Femur (tissue), 1 donor: ENCODE results near the gene MB21D2.
"Not testable (repeated sequence)": the region's sequence is repeated elsewhere in the genome, so short reads cannot be mapped to it uniquely, and the experiment has no call there.

Experiments
- DNase-seq: peaks from one replicate; pipeline ENCODE4 v3.0.0-alpha.2; 2017

Gene MB21D2

GRCh38 chr3:192917404-192918274 is at the start of gene MB21D2:
Gene MB21D2 (minus strand): TSS chr3:192917856. CDS start chr3:192917840, 16 bp downstream.
- peak; percentile 90 for DNase-seq

- not testable (repeated sequence) for DNase-seq
Observed at GRCh38 chr3:192964959-192965719, 47.5 kb upstream of the MB21D2 start.

GRCh38 chr3:192959773-192960172 is 42.1 kb upstream of the MB21D2 start:
- DNase-seq: no peak

- DNase-seq: no peak
Observed at GRCh38 chr3:192958219-192958872, 40.7 kb upstream of the MB21D2 start.

- DNase-seq: peak; percentile 44
Observed at GRCh38 chr3:192957441-192958021, 39.9 kb upstream of the MB21D2 start.

- no peak for DNase-seq
Observed at GRCh38 chr3:192953926-192954325, 36.3 kb upstream of the MB21D2 start.

- no peak for DNase-seq
Observed at GRCh38 chr3:192947421-192947820, 29.8 kb upstream of the MB21D2 start.

- DNase-seq: no peak
Observed at GRCh38 chr3:192943393-192943792, 25.7 kb upstream of the MB21D2 start.

GRCh38 chr3:192942625-192943024 is 25.0 kb upstream of the MB21D2 start:
- DNase-seq: no peak

GRCh38 chr3:192940129-192940528 is 22.5 kb upstream of the MB21D2 start:
- DNase-seq: no peak

- no peak for DNase-seq
Observed at GRCh38 chr3:192935441-192935840, 17.8 kb upstream of the MB21D2 start.

- no peak for DNase-seq
Observed at GRCh38 chr3:192933779-192934460, 16.3 kb upstream of the MB21D2 start.

- DNase-seq: no peak
Observed at GRCh38 chr3:192933259-192933658, 15.6 kb upstream of the MB21D2 start.

- no peak for DNase-seq
Observed at GRCh38 chr3:192931825-192932224, 14.2 kb upstream of the MB21D2 start.

- no peak for DNase-seq
Observed at GRCh38 chr3:192930577-192930976, 12.9 kb upstream of the MB21D2 start.

GRCh38 chr3:192929755-192930547 is 12.3 kb upstream of the MB21D2 start:
- DNase-seq: no peak

GRCh38 chr3:192929146-192929545 is 11.5 kb upstream of the MB21D2 start:
- no peak for DNase-seq

GRCh38 chr3:192928720-192929119 is 11.1 kb upstream of the MB21D2 start:
- DNase-seq: no peak

GRCh38 chr3:192928016-192928415 is 10.4 kb upstream of the MB21D2 start:
- DNase-seq: no peak

GRCh38 chr3:192927016-192927415 is 9.4 kb upstream of the MB21D2 start:
- DNase-seq: no peak

- DNase-seq: no peak
Observed at GRCh38 chr3:192923731-192924130, 6.1 kb upstream of the MB21D2 start.

- no peak for DNase-seq
Observed at GRCh38 chr3:192921793-192922192, 4.1 kb upstream of the MB21D2 start.
